NCI-H345 treated with DMSO at 0.1 percent for 48 hours (cell line): Measurements from ENCODE around the gene MIA3.

ENCODE experiments used
- DNase-seq: peaks from one replicate; lab custom pipeline; 2025; ENCODE audit not compliant: unreplicated experiment; lab: John Stamatoyannopoulos, UW

The MIA3 gene

GRCh38 chr1:222617367-222617951, 438 bp upstream of the MIA3 start:
- DNase-seq, result peak; percentile 91

- DNase-seq, result peak; percentile 10
Observed at GRCh38 chr1:222618880-222619596, 1.1 kb downstream of the MIA3 start.

GRCh38 chr1:222620566-222620965, 2.7 kb downstream of the MIA3 start:
- no peak for DNase-seq

GRCh38 chr1:222622765-222623164, 4.9 kb downstream of the MIA3 start:
- no peak for DNase-seq

GRCh38 chr1:222623458-222623857, 5.6 kb downstream of the MIA3 start:
- DNase-seq, result no peak

- no peak for DNase-seq
Observed at GRCh38 chr1:222624214-222624613, 6.3 kb downstream of the MIA3 start.

- no peak for DNase-seq
Observed at GRCh38 chr1:222627232-222627631, 9.3 kb downstream of the MIA3 start.

- no peak for DNase-seq
Observed at GRCh38 chr1:222629921-222630535, 12.1 kb downstream of the MIA3 start.

- DNase-seq, result no peak
Observed at GRCh38 chr1:222631611-222632208, 13.8 kb downstream of the MIA3 start.

- DNase-seq, result no peak
Observed at GRCh38 chr1:222632749-222633148, 14.9 kb downstream of the MIA3 start.

GRCh38 chr1:222634180-222635013, 16.5 kb downstream of the MIA3 start:
- DNase-seq, result peak; percentile 77

- DNase-seq, result no peak
Observed at GRCh38 chr1:222641269-222641948, 23.5 kb downstream of the MIA3 start.

- no peak for DNase-seq
Observed at GRCh38 chr1:222642468-222642867, 24.6 kb downstream of the MIA3 start.

GRCh38 chr1:222643606-222643937, 25.7 kb downstream of the MIA3 start:
- DNase-seq, result no peak

GRCh38 chr1:222643938-222644635, 26.2 kb downstream of the MIA3 start:
- DNase-seq, result peak; percentile 92

- no peak for DNase-seq
Observed at GRCh38 chr1:222644636-222644980, 26.7 kb downstream of the MIA3 start.

GRCh38 chr1:222652676-222653075, 34.8 kb downstream of the MIA3 start:
- DNase-seq, result no peak

- DNase-seq, result no peak
Observed at GRCh38 chr1:222653178-222653827, 35.4 kb downstream of the MIA3 start.

- DNase-seq, result no peak
Observed at GRCh38 chr1:222654849-222655248, 37.0 kb downstream of the MIA3 start.
